Astrocyte of the spinal cord (primary cell): ENCODE data around the gene LRRC74B.
"Not testable (repeated sequence)": the region's sequence is repeated elsewhere in the genome, so short reads cannot be mapped to it uniquely, and the experiment has no call there.

Source experiments
- DNase-seq: peaks from one replicate; pipeline ENCODE4 v3.0.0; 2011; ENCODE audit warnings: low read depth, low spot score
- H3K4me3 ChIP-seq: 2 replicates; pipeline ENCODE4 v1.5.1; 2011; ENCODE audit warnings: low read depth, mild to moderate bottlenecking, low read length, moderate library complexity
- in situ Hi-C: cut with HindIII; loops from 2 replicates; pipeline ENCODE4 v1.10.0; 2017; ENCODE audit warnings: low sequenced_read_pairs
- TF ChIP-seq, protein P1 (sequence below): IDR thresholded peaks from 2 replicates; pipeline ENCODE4 v1.5.1; 2012; ENCODE audit warnings: low read depth, mild to moderate bottlenecking, low read length, inconsistent platforms

The LRRC74B gene

GRCh38 chr22:21051831-21052400 is 6.2 kb downstream of the LRRC74B start:
- DNase-seq: no peak
- in situ Hi-C loops: no loop called here
- no peak overlapping the region for H3K4me3 ChIP-seq
- TF ChIP-seq, protein P1, sequence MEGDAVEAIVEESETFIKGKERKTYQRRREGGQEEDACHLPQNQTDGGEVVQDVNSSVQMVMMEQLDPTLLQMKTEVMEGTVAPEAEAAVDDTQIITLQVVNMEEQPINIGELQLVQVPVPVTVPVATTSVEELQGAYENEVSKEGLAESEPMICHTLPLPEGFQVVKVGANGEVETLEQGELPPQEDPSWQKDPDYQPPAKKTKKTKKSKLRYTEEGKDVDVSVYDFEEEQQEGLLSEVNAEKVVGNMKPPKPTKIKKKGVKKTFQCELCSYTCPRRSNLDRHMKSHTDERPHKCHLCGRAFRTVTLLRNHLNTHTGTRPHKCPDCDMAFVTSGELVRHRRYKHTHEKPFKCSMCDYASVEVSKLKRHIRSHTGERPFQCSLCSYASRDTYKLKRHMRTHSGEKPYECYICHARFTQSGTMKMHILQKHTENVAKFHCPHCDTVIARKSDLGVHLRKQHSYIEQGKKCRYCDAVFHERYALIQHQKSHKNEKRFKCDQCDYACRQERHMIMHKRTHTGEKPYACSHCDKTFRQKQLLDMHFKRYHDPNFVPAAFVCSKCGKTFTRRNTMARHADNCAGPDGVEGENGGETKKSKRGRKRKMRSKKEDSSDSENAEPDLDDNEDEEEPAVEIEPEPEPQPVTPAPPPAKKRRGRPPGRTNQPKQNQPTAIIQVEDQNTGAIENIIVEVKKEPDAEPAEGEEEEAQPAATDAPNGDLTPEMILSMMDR: no peak

DNA sequence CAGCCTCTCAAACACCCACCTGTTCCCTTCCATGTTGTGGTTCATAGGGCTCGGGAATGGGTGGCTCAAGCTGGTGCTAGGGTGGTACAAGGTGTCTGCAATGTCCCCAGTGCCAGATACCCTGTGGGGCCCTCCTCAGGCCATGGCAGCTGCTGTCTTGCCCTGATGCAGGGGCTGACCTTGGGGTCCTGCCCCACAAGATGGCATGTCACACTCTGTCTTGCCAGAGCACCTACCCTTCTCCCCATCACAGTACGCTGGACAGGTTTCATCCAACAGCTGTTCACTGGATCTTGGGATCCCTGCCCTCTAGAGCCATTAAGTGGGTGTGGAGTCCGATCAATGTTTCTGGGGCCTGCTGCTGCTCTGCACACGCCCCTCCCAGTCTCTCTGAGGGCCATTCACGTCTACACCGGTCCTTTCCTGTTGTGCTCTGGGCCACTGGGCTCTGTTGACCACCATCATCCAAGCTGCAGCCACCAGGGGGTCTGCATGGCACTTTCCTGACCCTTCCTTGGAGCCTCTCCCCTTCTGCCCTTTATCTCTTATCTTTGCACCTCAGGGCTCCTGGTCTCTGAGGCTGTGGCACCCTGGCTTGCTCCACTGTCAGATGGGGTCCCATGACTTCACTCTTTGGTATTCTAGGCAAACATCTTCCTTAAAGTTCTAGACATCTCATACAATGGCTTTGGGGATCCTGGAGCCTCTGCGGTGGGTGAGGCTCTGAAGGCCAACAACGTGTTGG is 7.1 kb downstream of the LRRC74B start:
- DNase-seq: no peak
- TF ChIP-seq, protein P1: no peak
- in situ Hi-C loops: no loop called here
- no peak overlapping the region for H3K4me3 ChIP-seq

GRCh38 chr22:21054046-21054713 is 8.4 kb downstream of the LRRC74B start:
- TF ChIP-seq, protein P1: no peak
- no peak for DNase-seq

DNA sequence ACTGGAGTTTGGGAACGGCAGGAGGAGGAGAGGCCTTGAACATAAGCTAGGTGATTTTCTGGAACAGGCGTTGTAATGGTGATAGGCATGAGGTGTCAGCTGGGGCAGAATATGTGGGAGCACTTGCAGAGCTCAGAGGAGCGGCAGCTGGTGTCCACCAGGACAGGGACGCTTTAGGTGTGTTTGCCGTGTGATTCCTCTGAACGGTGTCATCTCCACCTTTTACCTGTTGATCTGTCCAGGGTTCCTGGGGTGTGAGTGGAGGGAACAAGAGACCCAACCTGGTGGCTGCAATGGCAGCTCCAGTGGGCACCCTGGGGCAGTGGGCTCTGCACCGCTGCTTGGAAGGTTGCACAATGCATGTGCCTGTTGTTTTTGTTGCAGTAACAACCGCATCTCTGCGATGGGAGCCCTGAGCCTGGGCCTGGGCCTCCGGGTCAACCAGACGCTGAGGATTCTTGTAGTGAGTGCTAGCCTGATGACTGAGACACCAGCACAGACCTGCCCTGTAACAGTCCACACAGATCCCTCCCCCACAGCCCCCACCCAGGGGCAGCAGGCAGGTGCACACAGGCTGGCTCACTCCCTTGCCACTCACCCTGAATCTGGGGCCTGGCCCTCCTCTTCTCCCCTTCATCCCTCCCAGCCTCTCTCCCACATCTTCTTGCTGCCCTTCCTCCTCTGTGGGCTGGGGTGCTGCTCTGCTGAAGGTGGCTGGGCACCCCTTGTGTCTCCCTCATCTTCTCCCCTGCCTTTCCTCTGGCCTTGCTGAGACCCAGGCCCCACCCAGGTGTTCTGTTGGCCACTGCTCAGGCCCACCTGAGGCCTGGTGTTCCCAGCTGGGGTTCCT is 9.2 kb downstream of the LRRC74B start:
- H3K4me3 ChIP-seq: no peak overlapping the region
- in situ Hi-C loops: no loop called here
- no peak for DNase-seq
- TF ChIP-seq, protein P1: no peak

More at GRCh38 chr22:21054046-21054713, 8.4 kb downstream of the LRRC74B start:
- H3K4me3 ChIP-seq: no peak overlapping the region
- in situ Hi-C loops: no loop called here

- in situ Hi-C loops: no loop called here
- TF ChIP-seq, protein P1: no peak
Observed at GRCh38 chr22:21055564-21055834, 9.8 kb downstream of the LRRC74B start.

DNA sequence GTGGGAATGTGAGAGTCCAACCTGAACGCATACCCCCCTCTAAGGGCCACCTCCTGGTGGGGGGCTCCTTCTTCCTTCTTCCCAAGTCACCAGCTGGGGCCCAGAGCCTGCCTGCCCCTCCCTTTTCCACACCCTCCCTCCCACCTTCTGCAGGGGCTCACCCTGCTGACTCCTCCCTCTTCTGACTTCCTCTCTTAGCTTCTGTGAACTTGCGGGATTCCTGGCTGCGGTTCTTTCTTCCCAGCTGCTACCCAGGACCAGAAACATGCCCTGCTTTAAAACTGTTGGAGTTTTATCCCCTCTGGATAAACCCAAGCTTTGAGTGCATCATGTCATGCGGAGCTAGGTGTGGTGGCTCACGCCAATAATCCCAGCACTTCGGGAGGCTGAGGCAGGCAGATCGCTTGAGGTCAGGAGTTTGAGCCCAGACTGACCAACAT is 10.2 kb downstream of the LRRC74B start:
- no peak for DNase-seq
- in situ Hi-C loops: no loop called here
- no peak overlapping the region for H3K4me3 ChIP-seq
- TF ChIP-seq, protein P1: no peak

More at GRCh38 chr22:21055564-21055834, 9.8 kb downstream of the LRRC74B start:
- H3K4me3 ChIP-seq: no peak overlapping the region
- DNase-seq: no peak

DNA sequence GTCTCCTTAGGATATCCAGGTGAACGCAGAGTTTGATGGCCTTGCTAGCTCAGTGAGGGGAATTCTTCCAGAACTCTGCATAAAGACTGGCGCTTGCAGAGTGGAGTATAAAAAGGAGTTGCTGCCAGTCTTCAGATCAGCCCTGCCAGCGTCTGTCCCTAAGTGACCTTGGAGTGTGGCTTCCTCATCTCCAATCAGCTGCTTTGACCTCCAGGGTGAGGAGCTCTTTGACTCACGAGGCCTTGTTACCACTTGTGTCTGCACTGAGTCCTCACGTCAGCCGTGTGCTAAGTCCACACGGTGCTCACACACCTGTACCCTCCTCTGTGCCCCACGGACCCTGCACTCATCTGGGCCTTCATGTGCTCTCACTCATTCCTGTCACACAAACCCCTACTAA is 14.6 kb downstream of the LRRC74B start:
- in situ Hi-C loops, H3K4me3 ChIP-seq, DNase-seq: not testable (repeated sequence)

DNA sequence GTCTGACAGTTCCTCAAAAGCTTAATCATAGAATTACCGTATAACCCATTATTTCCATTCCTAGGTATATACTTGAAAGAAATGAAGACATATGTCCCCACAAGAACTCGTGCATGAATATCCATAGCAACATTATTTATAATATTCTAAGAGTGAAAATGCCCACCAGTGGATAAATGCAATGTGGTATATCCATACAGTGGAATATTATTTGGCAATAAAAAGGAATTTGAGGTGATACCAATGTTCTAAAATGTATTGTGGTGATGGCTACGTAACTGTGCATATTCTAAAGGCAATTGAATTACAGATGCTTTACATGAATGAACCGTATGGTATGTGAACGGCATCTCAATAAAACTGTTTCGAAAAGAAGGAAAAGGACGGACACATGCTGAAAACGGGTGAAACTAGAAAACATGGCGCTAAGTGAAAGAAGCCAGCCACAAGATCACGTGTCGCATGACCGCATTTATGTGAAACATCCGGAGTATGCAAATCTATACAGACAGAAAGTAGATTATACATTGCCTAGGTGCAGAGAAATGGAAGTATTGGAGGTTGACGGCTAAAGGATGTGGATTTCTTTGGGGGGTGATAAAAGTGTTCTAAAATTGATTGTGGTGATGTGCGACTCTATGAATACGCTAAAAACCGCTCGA is 16.0 kb downstream of the LRRC74B start:
- H3K4me3 ChIP-seq, DNase-seq, in situ Hi-C loops: not testable (repeated sequence)

GRCh38 chr22:21064425-21064824 is 18.7 kb downstream of the LRRC74B start:
- H3K4me3 ChIP-seq, in situ Hi-C loops, DNase-seq: not testable (repeated sequence)
